HG03135 (cell line): ENCODE data around the gene CCNH.

ENCODE experiments used
- ATAC-seq: cut with Tn5 transposase; IDR thresholded peaks from one replicate; pipeline ENCODE4 v1.9.1; 2021; ENCODE audit warnings: mild to moderate bottlenecking, moderate library complexity; ENCODE audit not compliant: unreplicated experiment

Gene CCNH

GRCh38 chr5:87403899-87404298 is 8.8 kb downstream of the CCNH start:
- no peak for ATAC-seq

- no peak for ATAC-seq
Measured at GRCh38 chr5:87403409-87403808, 9.3 kb downstream of the CCNH start.

GRCh38 chr5:87401626-87402025 is 11.1 kb downstream of the CCNH start:
- no peak for ATAC-seq

DNA sequence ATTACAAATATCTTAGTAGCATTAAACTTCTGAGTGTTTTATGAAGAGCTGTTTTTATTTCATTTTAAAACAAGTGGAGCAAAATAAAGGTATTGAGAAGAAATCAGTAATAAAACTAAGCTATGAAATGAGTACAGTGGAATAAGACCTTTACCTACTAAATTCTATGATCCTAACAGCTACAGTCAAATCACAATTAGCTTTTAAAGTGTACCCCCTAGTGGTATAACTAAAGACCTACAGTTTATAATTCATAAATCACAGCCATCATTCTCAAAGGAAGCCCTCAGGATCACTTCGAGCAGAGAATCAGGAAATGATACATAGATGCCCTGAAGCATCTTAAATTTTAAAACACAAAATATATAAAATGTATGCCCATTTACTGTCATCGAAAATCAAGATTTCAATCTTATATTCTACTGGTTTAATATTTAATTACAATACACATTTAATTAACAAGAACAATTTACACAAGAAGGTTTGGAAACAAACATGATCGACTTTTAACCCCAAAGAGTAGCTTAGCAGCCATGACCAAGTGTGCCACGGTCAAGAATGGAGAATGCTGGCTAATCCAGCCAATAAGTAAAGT is 12.3 kb downstream of the CCNH start:
- ATAC-seq: peak; percentile 67

DNA sequence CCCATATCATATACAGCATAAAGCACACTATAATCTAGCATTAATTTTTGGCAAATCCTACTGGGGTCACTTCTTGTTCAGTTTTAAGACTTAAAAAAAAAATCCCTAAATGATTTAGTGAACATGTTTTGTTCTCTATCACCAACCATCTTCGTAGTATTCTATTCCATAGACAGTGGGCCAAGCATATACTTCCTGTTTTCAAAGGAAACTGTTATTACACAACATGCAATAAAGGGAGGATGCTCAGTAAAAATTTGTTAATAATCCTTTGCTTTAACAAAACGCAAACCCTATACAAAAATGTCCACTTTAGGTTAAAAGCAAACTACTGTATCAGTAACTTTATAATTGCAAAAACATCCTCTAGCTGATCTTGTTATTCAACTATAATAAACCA is 13.0 kb downstream of the CCNH start:
- no peak for ATAC-seq

GRCh38 chr5:87398981-87399614 is 13.6 kb downstream of the CCNH start:
- no peak for ATAC-seq

- ATAC-seq: no peak
Measured at GRCh38 chr5:87394411-87395165, 18.1 kb downstream of the CCNH start.

DNA sequence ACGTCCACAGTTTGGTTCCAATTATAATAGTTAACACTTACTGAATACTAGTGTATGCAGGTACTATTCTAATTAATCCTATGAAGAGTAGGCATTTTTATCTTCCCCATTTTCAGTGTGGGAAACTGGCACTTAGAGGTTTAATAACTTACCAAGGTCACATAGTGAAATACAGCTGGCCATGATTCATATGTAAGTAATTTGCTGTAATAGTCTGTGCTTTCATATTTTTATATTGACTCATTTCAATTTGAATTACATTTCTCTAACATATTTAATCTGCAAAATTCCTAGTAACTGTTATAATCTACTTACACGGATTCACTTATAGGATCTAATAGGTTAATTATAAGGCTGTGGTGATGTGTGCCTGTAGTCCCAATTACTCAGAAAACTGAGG is 19.4 kb downstream of the CCNH start:
- no peak for ATAC-seq

GRCh38 chr5:87392801-87393200 is 19.9 kb downstream of the CCNH start:
- no peak for ATAC-seq

- ATAC-seq: no peak
Measured at GRCh38 chr5:87392170-87392569, 20.6 kb downstream of the CCNH start.

DNA sequence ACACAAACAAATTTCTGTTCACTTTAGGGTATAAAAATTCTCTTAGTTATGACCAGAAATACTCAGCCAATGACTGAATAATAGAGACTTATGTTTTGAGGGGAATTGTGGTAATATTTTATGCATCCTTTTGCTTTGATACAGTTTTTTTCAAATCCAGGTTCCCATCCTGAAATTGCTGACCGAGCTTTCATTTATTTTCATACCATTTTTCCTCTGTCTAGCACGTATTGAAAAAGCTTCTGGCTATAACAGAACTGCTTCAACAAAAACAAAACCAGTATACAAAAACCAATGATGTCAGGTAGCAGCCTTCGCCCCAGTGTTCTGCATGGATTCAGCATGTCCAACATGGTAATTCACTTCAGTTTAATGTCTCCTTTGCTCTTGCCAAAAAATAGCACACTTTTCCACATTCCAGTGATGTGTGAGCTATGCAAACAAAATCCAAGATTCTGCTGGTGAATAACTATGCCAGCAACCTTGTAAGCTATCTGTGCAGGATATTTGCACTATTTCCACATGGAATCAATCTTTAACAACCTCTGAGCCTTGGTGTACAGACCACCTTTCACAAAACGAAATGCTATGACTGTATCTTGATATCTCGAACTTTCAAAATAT is 22.0 kb downstream of the CCNH start:
- ATAC-seq: no peak

DNA sequence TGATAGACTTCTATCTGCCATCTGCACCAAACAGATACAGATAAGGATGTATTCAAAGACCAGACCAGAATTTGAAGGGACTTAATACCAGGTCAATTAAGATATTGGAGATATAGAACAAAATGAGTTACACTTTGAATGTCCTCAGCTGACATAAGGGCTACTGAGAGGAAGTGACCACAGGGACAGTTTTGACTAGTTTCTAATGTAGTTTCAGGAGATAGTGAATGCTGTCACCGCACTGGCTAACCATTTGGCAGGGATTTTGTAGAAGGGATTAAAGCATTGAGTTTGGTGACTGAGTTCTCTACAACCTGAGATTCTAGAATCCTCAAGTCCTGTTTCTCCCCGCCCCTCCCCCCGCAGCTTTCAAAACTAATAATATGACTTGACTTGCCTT is 22.7 kb downstream of the CCNH start:
- no peak for ATAC-seq

- no peak for ATAC-seq
Measured at GRCh38 chr5:87389296-87390034, 23.3 kb downstream of the CCNH start.

GRCh38 chr5:87388129-87388528 is 24.6 kb downstream of the CCNH start:
- ATAC-seq: no peak

- no peak for ATAC-seq
Measured at GRCh38 chr5:87385802-87386201, 26.9 kb downstream of the CCNH start.

GRCh38 chr5:87383216-87383615 is 29.5 kb downstream of the CCNH start:
- ATAC-seq: no peak

DNA sequence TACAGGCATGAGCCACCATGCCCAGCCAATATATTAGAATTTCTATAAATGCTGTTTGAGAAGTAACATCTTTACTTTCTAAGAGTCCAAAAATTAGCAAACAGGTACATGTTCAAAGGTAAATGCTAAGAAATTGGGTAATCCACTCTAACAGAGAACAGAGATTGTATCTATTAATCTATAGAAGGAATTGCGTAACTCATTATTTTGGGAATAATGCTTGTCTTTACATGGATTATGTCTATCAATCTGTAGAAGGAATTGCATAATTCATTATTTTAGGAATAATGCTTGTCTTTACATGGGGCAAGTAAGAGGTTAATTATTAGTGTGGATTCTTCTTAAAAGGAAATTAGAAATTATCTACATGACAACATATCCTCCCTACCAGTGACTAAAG is 30.5 kb downstream of the CCNH start:
- no peak for ATAC-seq

- ATAC-seq: no peak
Measured at GRCh38 chr5:87372705-87373104, 40.0 kb downstream of the CCNH start.

GRCh38 chr5:87369431-87369830 is 43.3 kb downstream of the CCNH start:
- no peak for ATAC-seq

- ATAC-seq: no peak
Measured at GRCh38 chr5:87368601-87369000, 44.1 kb downstream of the CCNH start.

DNA sequence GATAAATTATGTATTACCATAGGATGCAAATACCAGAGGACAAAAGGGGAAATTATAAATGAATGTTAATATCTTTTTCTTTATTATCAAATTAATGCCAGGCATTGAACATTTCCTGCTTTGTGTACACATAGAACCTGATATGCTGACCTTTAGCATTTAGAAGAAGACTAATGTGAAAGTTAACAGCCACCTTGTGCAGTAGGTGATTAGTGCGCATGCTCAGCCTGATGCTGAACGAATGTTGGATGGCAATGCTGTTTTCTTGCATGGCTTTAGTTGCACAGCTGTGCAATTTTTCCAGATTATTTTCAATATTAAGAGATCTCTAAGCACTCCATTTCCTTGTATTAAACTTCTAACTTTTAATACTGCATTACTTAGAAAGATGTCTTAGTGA is 45.5 kb downstream of the CCNH start:
- no peak for ATAC-seq
